GM19023 (cell line): ENCODE results near the gene PPFIA3.
"Not testable (repeated sequence)": the region's sequence is repeated elsewhere in the genome, so short reads cannot be mapped to it uniquely, and the experiment has no call there.

Source experiments
- ATAC-seq: cut with Tn5 transposase; IDR thresholded peaks from one replicate; pipeline ENCODE4 v1.9.1; 2021; ENCODE audit warnings: mild to moderate bottlenecking, moderate library complexity; ENCODE audit not compliant: unreplicated experiment

PPFIA3 gene

DNA sequence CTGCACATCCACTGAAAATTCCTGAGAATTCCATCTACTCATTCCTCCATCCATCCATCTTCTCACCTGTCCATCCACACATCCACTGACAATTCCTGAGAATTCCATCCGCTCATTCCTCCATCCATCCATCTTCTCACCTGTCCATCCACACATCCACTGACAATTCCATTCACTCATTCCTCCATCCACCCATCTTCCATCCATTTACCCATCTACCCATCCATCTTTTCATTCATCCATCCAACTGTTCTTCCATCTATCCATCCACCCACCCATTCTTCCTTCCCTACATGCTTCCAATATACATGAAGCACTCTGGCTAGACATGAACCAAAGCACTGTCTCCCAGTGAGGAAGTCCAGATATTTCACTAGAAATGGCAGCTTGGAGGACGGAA, 53.9 kb downstream of the PPFIA3 start:
- ATAC-seq, result no peak

DNA sequence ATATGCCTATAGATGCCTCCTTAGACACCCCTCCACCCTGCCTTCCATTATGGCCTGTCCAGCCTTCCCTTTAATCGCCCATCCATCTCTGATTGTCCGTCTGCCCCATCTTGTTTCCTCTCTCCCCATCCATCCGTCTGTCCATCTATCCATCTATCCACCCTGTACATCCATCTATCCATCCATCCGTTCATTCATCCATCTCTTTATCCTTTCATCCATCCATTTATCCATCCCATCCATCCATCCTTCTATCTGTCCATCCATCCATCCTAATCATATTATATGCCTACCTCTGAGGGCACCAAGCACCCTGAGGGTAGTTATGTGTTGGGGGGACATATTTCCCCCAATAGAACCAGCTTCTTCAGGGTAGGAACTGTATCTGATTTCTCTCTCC, 61.3 kb downstream of the PPFIA3 start:
- ATAC-seq, result no peak

DNA sequence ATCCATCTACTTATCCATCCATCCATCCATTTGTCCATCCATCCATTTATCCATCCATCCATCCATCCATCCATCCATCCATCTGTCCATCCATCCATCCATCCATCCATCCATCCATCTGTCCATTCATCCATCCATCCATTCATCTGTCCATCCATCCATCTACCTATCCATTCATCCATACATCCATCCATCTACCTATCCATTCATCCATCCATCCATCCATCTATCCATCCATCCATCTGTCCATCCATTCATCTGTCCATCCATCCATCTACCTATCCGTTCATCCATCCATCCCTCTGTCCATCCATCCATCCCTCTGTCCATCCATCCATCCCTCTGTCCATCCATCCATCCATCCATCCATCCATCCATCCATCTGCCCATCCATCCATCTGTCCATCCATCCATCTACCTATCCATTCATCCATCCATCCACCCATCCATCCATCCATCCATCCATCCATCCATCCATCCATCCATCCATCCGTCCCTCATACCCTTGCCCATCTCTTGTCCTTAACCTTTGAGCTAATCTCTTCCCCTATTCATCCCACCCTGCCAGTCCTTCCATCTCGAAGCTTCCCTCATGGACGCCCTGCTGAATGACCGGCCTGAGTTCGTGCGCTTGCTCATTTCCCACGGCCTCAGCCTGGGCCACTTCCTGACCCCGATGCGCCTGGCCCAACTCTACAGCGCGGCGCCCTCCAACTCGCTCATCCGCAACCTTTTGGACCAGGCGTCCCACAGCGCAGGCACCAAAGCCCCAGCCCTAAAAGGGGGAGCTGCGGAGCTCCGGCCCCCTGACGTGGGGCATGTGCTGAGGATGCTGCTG, 62.9 kb downstream of the PPFIA3 start:
- ATAC-seq, result not testable (repeated sequence)

DNA sequence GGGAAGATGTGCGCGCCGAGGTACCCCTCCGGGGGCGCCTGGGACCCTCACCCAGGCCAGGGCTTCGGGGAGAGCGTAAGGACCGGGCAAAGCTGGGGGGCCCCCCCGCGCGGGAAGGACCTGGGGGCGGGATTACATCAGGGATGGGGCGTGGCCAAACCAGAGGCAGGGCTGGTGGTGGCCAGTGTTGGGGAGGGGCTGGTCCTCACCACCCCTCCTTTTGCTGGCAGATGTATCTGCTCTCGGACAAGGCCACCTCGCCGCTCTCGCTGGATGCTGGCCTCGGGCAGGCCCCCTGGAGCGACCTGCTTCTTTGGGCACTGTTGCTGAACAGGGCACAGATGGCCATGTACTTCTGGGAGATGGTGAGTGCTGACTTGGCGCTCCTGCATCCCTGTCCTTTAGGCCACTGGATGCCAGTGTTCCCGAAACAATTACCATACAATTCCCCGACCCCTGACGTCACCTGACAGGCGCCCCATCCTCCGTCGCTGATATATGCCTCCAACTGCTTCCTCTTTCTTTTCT, 63.6 kb downstream of the PPFIA3 start:
- ATAC-seq, result no peak

DNA sequence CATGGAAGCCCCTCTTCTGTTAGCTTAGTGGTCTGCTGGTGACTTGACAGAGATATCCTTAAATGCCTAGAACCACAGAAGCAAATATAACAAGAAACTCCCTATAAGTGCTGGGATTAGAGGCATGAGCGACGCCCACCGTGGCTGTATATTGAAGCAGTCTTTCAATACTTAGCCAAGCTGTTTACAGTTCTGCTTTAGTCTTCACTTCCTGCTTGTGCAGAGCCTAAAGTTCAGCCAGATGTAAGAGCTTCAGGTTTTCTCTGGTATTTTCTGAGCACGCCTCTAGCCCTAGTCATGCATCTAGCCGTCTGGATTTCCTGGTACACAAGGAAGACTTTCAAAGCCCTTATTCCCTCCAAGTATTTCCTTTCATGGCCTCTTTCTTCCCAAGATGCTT, 66.8 kb downstream of the PPFIA3 start:
- ATAC-seq, result no peak

DNA sequence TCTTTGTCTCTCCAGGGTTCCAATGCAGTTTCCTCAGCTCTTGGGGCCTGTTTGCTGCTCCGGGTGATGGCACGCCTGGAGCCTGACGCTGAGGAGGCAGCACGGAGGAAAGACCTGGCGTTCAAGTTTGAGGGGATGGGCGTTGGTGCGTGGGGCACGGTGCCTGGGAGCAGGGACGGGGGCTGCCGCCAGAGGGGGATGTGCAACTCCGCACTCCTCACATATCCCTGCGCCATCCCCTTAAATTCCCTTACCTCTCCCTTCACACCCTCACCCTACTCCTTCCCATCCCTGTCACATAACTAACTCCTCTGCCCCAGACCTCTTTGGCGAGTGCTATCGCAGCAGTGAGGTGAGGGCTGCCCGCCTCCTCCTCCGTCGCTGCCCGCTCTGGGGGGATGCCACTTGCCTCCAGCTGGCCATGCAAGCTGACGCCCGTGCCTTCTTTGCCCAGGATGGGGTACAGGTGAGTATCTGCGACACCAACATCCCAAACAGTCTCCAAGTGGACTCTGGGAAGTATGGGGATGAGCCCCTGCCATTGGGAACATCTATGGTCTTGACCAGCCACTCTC, 69.4 kb downstream of the PPFIA3 start:
- no peak for ATAC-seq

DNA sequence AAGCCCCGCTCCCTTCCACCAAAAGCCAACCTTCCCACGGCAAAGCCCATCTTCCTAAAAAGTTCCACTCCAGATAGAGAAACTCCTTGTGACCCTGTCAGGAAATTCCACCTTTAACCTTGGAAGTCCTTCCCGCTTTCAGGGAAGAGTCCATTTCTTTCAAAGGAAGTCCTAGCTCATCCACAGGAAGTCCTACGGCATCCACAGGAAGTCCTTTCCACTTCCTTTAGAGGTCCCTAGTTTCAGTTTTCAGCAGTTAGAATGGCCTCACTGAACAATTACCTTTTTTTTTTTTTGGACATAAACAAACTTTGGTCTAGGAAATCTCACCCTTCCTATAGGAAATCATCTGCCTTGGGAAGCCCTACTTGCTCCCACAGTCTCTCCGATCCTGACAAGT, 69.9 kb downstream of the PPFIA3 start:
- no peak for ATAC-seq

DNA sequence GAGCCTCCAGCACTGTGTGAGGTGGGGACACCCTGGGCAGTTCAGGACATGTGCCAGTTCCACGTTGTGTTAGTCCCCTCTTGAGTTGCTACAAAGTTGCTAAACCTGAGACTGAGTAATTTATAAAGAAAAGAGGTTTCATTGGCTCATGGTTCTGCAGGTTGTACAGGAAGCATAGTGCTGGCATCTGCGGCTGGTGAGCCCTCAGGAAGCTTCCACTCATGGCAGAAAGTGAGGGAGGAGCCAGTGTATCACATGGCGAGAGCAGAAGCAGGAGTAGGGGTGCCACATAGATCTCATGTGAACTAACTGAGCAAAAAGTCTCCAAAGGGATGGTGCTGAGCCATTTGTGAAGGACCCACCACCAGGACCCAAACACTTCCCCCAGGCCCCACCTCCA, 71.4 kb downstream of the PPFIA3 start:
- no peak for ATAC-seq

DNA sequence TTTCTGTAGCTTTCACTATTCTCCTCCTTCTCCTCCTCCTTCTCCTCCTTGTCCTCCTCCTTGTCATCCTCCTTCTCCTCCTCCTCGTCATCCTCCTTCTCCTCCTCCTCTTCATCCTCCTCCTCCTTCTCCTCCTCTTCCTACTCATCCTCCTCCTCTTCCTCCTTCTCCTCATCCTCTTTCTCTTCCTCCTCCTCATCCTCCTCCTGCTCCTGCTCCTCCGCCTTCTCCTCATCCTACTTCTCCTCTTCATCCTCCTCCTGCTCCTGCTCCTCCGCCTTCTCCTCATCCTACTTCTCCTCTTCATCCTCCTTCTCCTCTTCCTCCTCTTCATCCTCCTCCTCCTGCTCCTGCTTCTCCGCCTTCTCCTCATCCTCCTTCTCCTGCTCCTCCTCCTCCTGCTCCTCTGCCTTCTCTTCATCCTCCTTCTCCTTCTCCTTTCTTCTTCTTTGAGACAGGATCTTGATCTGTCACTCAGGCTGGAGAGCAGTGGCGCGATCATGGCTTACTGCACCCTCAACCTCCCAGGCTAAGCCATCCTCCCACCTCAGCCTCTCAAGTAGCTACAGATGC, 74.6 kb downstream of the PPFIA3 start:
- no peak for ATAC-seq

DNA sequence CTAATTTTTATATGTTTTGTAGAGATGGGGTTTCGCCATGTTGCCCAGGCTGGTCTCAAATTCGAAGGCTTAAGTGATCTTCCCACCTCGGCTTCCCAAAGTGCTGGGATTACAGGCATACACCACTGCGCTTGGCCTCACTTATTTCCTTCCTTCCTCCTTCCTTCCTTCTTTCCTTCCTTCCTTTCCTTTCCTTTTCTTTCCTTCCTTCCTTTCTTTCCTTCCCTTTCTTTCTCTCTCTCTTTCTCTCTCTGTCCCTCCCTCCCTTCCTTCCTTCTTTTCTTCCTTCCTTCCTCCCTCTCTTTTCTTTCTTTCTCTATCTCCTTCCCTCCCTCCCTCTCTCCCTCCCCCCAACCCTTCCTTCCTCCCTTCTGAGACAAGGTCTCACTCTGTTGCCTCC, 75.1 kb downstream of the PPFIA3 start:
- no peak for ATAC-seq

DNA sequence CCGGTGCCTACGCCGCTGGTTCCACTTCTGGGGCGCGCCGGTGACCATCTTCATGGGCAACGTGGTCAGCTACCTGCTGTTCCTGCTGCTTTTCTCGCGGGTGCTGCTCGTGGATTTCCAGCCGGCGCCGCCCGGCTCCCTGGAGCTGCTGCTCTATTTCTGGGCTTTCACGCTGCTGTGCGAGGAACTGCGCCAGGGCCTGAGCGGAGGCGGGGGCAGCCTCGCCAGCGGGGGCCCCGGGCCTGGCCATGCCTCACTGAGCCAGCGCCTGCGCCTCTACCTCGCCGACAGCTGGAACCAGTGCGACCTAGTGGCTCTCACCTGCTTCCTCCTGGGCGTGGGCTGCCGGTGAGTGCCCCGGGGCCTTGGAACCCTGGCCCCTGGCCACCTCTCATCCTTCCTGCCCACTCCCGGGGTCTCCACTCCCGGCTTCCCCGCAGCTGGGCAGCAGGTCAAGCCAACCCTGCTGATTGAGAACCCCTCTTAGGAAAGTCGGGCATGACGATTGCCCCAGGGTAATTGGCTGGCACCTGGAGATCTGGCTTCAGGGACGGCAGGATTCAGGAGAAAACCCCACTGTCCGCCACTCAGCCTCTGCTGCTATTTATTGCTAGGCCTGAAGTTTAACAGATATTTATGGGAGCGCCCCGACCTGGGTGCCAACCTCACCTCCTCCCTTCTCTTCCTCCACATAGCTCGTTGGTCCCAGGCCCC, 77.3 kb downstream of the PPFIA3 start:
- no peak for ATAC-seq

DNA sequence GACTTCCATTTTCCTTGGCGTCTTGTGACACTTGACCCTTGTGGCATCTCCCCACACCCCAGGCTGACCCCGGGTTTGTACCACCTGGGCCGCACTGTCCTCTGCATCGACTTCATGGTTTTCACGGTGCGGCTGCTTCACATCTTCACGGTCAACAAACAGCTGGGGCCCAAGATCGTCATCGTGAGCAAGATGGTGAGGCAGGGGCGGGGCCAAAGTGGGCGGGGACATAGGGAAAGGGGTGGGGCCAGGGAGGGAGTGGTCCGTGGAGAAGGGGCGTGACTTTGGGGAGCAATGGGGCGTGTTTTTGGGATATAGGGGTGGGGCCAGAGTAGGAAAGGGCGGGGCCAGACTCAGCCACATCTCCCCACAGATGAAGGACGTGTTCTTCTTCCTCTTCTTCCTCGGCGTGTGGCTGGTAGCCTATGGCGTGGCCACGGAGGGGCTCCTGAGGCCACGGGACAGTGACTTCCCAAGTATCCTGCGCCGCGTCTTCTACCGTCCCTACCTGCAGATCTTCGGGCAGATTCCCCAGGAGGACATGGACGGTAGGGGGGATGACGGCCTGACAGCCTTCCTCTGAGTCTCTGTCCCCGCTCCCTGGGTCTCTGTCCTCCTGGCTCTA, 81.0 kb downstream of the PPFIA3 start:
- no peak for ATAC-seq
